AG09319 (cell line): ENCODE measurements around the gene PPP2R2B.

Source experiments
- DNase-seq: peaks from one replicate; pipeline ENCODE4 v3.0.0-alpha.2; 2010; ENCODE audit warnings: low read depth; ENCODE audit errors: extremely low read depth
- TF ChIP-seq, protein P1 (sequence below): IDR thresholded peaks from 2 replicates; pipeline ENCODE4 v1.5.1; 2011; ENCODE audit warnings: low read depth, mild to moderate bottlenecking, inconsistent platforms, low read length, moderate library complexity

The PPP2R2B gene

DNA sequence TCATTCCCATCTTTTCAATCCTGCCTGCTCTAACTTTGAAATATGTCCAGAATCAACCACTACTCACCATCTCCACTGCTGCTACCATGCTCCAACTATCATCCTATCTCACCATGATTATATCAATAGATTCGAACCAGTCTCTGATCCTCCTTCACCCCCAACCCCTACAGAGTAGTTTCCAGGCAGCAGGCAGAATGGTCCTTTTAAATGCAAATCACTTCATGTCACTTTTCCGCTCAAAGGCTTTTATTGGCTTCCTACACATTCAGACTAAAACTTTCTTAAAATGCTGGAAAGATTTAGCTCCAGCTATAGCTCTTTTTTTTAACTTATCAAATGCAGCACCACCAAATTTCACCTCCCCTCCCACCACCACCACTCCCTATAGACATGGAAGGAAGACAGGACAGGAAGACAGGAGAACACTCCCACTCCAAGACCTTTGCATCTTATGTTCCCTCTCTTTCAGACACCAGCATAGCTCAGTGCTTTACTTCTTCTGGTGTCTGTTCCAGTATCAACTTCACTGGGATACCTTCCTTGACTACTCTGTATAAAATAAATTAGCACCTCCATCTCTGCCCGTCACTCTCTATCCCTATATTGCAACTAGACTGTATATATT lies 9.9 kb upstream of the PPP2R2B start:
- TF ChIP-seq, protein P1, sequence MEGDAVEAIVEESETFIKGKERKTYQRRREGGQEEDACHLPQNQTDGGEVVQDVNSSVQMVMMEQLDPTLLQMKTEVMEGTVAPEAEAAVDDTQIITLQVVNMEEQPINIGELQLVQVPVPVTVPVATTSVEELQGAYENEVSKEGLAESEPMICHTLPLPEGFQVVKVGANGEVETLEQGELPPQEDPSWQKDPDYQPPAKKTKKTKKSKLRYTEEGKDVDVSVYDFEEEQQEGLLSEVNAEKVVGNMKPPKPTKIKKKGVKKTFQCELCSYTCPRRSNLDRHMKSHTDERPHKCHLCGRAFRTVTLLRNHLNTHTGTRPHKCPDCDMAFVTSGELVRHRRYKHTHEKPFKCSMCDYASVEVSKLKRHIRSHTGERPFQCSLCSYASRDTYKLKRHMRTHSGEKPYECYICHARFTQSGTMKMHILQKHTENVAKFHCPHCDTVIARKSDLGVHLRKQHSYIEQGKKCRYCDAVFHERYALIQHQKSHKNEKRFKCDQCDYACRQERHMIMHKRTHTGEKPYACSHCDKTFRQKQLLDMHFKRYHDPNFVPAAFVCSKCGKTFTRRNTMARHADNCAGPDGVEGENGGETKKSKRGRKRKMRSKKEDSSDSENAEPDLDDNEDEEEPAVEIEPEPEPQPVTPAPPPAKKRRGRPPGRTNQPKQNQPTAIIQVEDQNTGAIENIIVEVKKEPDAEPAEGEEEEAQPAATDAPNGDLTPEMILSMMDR, result no peak
- DNase-seq, result no peak

DNA sequence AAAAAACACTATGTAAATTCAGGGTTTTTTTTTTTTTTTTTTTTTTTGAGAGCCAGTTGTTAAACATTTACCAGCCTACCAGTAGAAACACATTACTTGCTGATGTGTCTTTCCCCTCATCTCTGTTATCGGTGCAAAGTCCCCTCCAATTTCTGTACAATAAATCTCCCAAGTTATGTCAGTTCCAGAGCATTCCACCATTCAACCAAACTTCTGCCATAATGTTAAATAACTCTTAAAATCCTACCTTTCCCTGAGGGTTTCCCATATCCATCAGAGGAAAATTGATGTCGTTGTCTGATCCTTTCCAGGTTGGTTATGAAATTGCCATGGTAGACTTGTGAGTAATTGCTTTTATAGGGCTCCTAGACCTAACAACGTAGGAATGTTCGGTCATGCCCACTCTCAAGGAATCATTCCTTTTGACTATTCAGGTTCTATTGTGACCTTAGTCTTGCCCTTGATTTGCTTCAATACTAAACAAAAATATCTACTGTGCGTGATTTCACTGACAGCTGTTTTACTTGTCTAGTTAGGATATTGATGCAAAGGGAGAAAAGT lies 5.6 kb upstream of the PPP2R2B start:
- TF ChIP-seq, protein P1, result no peak
- no peak for DNase-seq

DNA sequence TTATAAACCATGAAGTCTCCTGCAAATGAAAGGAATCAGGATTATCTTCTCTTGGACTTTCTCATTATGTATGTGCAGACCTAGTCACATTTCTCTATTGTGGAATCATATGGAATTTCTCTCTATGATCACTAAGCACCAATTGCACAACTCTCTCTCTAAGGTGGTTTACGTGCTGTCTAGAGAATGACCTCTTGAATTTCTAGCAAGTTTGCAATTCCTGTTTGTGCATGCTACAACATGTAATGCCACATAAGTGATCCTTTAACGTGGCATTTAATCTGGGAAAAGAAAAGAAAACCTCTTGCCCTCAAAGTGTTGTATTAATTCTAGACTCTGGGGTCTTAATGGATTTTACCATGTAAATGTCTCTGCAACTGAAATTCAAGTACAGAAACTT lies 5.0 kb upstream of the PPP2R2B start:
- TF ChIP-seq, protein P1, result no peak
- DNase-seq, result no peak

DNA sequence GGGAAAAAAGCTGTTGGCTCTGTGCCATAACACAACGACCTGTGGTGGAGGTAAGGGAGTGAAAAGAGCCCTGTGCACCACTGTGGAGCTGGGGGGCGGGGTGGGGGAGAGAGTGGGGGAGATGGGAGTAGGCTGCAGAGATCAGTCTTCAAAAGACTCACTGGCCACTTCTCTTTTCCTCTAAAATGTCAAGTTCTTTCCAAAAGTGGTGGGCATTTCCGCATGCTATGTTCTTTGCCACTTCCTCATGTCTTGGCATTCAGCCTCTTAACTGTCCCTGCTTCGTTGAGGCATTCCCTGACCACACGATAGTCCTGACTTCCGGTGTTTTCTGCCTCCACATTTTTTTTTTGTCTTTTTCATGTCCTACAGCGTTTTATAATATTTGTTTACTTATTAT lies 2.4 kb upstream of the PPP2R2B start:
- DNase-seq, result no peak
- TF ChIP-seq, protein P1, result no peak

DNA sequence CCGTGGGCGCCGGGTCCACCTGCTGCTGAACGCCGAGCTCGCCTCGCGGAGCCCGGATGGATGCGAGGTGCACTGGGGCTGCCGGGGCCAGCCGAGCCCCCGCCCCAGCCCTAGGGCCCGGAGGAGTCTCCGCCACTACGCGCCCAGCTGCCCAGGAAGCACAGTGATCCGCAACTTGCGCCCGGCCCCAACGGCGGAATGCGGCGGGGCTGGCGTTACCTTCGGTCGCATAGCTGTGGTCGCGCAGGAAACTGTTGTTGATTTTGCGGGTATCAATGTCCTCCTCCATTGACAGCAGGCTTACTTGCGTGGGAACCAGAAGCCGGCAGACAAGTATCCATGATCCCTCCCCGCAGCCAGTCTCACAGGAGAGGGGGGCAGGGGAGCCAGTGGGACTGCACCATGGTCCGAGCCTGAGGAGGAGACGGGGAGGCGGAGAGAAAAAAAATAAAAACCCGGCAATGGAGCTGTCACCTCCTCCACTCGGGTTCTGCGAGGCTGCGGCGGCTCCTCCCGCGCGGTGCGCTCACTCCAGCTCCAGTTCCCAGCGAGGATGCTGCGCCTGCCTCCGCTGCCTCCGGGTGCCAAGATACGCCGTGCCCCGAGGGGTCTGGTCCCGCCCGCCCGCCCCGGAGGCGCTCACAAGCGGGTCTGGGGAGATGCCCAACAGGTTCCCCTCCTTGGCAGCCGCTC lies 628 bp downstream of the PPP2R2B start:
- DNase-seq, result no peak
- TF ChIP-seq, protein P1, result no peak

DNA sequence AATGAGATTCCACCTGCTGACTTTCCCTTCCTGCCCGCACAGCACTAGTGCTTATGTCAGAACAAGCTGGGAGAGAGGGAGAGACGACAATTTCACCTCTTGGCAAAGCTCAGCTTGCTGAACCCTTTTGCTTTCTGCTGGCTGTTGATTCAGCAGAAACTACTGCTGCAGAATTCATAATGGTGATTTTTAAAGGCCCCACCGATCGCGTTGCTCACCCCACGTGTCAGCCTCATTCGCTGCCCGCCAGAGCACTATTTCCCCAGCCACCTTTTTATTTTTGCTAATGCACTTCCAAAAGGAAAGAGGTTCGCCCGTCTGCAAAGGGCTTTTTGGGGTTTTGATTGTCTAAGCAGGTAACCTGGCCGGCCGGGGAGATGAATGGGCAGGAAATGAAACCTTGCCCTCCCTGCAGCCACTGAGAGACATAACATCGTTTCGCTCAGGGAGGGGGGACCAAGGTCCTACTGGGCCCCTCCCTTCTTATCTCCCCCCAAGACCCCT lies 1.3 kb downstream of the PPP2R2B start:
- TF ChIP-seq, protein P1, result no peak
- no peak for DNase-seq

DNA sequence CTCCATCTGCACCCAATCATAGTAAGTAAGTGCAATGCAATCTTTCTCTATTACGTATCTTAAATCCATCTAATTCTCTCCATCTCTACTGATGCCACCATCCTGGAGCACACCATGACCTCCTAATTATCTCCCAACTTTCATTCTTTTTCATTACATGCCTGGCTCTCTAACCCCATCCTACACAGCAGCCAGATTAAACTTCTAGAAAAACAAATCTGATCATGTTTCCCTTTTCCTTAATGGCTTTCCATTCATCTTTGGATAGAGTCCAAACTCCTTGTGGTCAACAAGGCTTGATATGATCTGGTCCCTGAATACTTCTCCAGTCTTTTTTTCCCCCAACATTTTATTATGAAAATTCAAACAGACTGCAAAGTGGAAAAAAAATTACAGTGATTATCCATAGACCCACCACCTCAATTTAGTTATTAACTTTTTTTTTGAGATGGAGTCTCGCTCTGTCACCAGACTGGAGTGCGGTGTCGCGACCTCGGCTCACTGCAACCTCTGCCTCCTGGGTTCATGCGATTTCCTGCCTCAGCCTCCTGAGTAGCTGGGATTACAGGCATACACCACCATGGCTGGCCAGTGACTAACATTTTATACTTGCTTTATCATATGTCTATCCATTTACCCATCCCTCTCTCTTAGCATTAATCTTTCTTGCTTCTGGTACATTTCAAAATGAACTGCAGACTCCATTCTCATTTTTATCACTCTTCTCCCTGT lies 5.2 kb downstream of the PPP2R2B start:
- DNase-seq, result no peak
- TF ChIP-seq, protein P1, result no peak
